NCI-H2227 treated with DMSO at 0.1 percent for 48 hours (cell line): ENCODE results near the gene INAVA.
"Not testable (repeated sequence)": the region's sequence is repeated elsewhere in the genome, so short reads cannot be mapped to it uniquely, and the experiment has no call there.

ENCODE experiments used
- DNase-seq: peaks from one replicate; lab custom pipeline; 2025; lab: John Stamatoyannopoulos, UW

The INAVA gene

GRCh38 chr1:200922406-200922805 is 27.7 kb downstream of the INAVA start:
- no peak for DNase-seq

GRCh38 chr1:200923601-200924000 is 28.9 kb downstream of the INAVA start:
- no peak for DNase-seq

GRCh38 chr1:200925831-200926230 is 31.1 kb downstream of the INAVA start:
- DNase-seq, result no peak

GRCh38 chr1:200929530-200930278 is 35.0 kb downstream of the INAVA start:
- DNase-seq, result no peak

GRCh38 chr1:200930285-200930684 is 35.6 kb downstream of the INAVA start:
- not testable (repeated sequence) for DNase-seq

GRCh38 chr1:200931776-200932175 is 37.1 kb downstream of the INAVA start:
- DNase-seq, result no peak

GRCh38 chr1:200934676-200935245 is 40.1 kb downstream of the INAVA start:
- DNase-seq, result no peak

GRCh38 chr1:200935286-200935962 is 40.7 kb downstream of the INAVA start:
- DNase-seq, result not testable (repeated sequence)

- no peak for DNase-seq
Observed at GRCh38 chr1:200938955-200939354, 44.3 kb downstream of the INAVA start.

- DNase-seq, result no peak
Observed at GRCh38 chr1:200945111-200945510, 50.4 kb downstream of the INAVA start.

GRCh38 chr1:200947059-200947566 is 52.4 kb downstream of the INAVA start:
- DNase-seq, result no peak

GRCh38 chr1:200949626-200950025 is 54.9 kb downstream of the INAVA start:
- DNase-seq, result no peak

GRCh38 chr1:200951016-200951415 is 56.3 kb downstream of the INAVA start:
- no peak for DNase-seq

- DNase-seq, result no peak
Observed at GRCh38 chr1:200954434-200954833, 59.7 kb downstream of the INAVA start.

- no peak for DNase-seq
Observed at GRCh38 chr1:200958597-200958996, 63.9 kb downstream of the INAVA start.

GRCh38 chr1:200959411-200959921 is 64.8 kb downstream of the INAVA start:
- DNase-seq, result no peak

GRCh38 chr1:200960236-200960947 is 65.7 kb downstream of the INAVA start:
- no peak for DNase-seq

- no peak for DNase-seq
Observed at GRCh38 chr1:200960948-200961340, 66.2 kb downstream of the INAVA start.

- DNase-seq, result not testable (repeated sequence)
Observed at GRCh38 chr1:200962151-200962550, 67.5 kb downstream of the INAVA start.

GRCh38 chr1:200962631-200963030 is 67.9 kb downstream of the INAVA start:
- DNase-seq, result no peak

GRCh38 chr1:200963076-200963475 is 68.4 kb downstream of the INAVA start:
- no peak for DNase-seq

- DNase-seq, result not testable (repeated sequence)
Observed at GRCh38 chr1:200963888-200964287, 69.2 kb downstream of the INAVA start.
